ENCODE measurements around the gene CAMK2G. TPM values are rescaled to one million over a fixed set of nuclear protein-coding genes. Genes with fewer than 3 reads are reported as not detected.

The CAMK2G gene
- total RNA-seq, 6 experiments from 2014 or later = 8.3 to 10.7 (median 9.4) TPM

DNA sequence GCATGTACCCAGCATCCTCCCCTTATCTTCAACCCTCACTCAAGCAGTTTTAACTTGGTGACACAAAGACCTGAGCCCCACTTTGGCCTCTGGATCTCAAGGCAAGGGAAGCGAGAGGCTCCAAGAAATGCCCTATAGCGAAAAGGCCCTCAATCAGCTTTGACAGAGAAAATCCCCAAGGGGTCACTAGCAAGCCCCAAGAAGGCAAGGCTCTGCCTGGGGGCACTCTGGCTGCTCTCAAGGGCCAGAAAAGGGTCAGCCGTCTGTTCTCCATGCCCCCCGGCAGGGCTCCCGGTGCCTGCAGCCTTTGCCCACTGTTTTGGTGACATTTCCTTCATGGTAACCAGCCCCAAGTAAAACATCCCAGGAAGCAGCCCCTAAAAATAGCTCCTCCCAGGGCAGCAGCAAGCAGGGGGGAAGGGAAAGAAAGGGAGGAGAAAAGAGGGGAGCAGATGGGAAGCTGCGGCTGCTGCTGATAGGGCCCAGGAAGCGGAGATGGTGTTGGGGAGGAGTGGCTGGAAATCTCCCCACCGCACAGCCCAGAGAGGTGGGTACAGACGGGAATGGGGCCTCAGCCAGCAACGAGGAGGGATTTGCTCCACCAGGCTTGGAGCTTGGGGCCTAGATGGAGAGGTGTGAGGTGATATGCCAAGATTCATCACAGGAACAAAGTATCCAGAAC, 7.1 kb downstream of the CAMK2G start:
- TF ChIP-seq, protein P1, sequence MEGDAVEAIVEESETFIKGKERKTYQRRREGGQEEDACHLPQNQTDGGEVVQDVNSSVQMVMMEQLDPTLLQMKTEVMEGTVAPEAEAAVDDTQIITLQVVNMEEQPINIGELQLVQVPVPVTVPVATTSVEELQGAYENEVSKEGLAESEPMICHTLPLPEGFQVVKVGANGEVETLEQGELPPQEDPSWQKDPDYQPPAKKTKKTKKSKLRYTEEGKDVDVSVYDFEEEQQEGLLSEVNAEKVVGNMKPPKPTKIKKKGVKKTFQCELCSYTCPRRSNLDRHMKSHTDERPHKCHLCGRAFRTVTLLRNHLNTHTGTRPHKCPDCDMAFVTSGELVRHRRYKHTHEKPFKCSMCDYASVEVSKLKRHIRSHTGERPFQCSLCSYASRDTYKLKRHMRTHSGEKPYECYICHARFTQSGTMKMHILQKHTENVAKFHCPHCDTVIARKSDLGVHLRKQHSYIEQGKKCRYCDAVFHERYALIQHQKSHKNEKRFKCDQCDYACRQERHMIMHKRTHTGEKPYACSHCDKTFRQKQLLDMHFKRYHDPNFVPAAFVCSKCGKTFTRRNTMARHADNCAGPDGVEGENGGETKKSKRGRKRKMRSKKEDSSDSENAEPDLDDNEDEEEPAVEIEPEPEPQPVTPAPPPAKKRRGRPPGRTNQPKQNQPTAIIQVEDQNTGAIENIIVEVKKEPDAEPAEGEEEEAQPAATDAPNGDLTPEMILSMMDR (IDR thresholded peaks at IDR 0.05) = no peak
- no peak for TF ChIP-seq POLR2A (IDR thresholded peaks at IDR 0.05)
- no peak for ATAC-seq
- Histone ChIP-seq H3K36me3 (peaks cover 0 to 5% (median 0%) of the 10 kb centered on the region in 4 donors), H3K9me3 (no peaks in the 10 kb centered on the region), H3K27me3 (no peaks in the 10 kb centered on the region), H3K4me1 (peaks cover 0 to 14% (median 0%) of the 10 kb centered on the region in 4 donors), H3K27ac (peak overlapping the region in 2 of 3 donors; percentile 5 to 57), H3K4me3 (no peak overlapping the region)
- DNase-seq = no peak
- 75% methylated on average over 4 of the region's 10 CpGs for WGBS (ENCODE audit: insufficient coverage, low coverage, low lambda C conversion rate, missing lambda C conversion rate)
- intact Hi-C loops (cut with DNase I) = no loop called here

- Histone ChIP-seq H3K27me3 (no peaks in the 10 kb centered on the region), H3K4me3 (no peak overlapping the region), H3K4me1 (peaks cover 0 to 8% (median 0%) of the 10 kb centered on the region in 4 donors), H3K9me3 (no peaks in the 10 kb centered on the region), H3K36me3 (peaks cover 0 to 5% (median 0%) of the 10 kb centered on the region in 4 donors), H3K27ac (peak overlapping the region in 2 of 3 donors; percentile 5 to 57)
- WGBS (ENCODE audit: insufficient coverage, low coverage, low lambda C conversion rate, missing lambda C conversion rate) = 100% methylated on average over 2 of the region's 7 CpGs
- TF ChIP-seq, protein P1 (IDR thresholded peaks at IDR 0.05) = no peak
- TF ChIP-seq POLR2A (IDR thresholded peaks at IDR 0.05) = no peak
- intact Hi-C loops (cut with DNase I) = no loop called here
- no peak for ATAC-seq
- no peak for DNase-seq
Measured at GRCh38 chr10:73866621-73867020, 7.7 kb downstream of the CAMK2G start.

GRCh38 chr10:73865459-73866442, 8.6 kb downstream of the CAMK2G start:
- H3K36me3 ChIP-seq = peaks cover 0 to 5% (median 0%) of the 10 kb centered on the region in 4 donors
- H3K27ac ChIP-seq = peak overlapping the region in 2 of 3 donors; percentile 29 to 57
- WGBS (ENCODE audit: insufficient coverage, low coverage, low lambda C conversion rate, missing lambda C conversion rate) = 70% methylated on average over 6 of the region's 11 CpGs
- ATAC-seq (peak; percentile 68 to 82 (median 74)), DNase-seq (peak in 2 of 3 donors; percentile 59 to 78)
- no peaks in the 10 kb centered on the region for H3K4me1 ChIP-seq
- TF ChIP-seq, protein P1 (IDR thresholded peaks at IDR 0.05) = no peak
- no peak for TF ChIP-seq POLR2A (IDR thresholded peaks at IDR 0.05)
- H3K9me3 ChIP-seq = no peaks in the 10 kb centered on the region
- H3K4me3 ChIP-seq = no peak overlapping the region
- H3K27me3 ChIP-seq = no peaks in the 10 kb centered on the region
- intact Hi-C loops (cut with DNase I) = no loop called here

DNA sequence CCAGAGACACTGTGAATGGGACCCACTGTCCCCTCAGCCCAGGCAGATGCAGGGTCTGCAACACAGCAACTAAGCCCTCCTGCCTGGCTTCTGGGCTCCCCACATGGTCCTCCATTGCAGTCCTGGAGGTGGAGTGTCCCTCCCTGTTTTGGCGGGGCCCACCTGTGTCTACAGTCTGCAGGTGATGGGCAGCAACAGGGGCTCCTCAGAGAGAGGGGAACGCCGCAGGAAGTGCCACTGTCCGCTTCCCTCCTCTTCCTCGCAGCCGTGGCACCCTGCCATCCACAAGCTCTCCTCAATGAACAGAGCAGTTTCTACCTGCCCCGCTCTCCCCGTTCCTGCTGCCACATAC, 9.3 kb downstream of the CAMK2G start:
- ATAC-seq (no peak), DNase-seq (no peak)
- no peak for TF ChIP-seq POLR2A (IDR thresholded peaks at IDR 0.05)
- TF ChIP-seq, protein P1 (IDR thresholded peaks at IDR 0.05) = no peak
- Histone ChIP-seq H3K4me1 (no peaks in the 10 kb centered on the region), H3K27ac (peak overlapping the region in 1 of 3 donors; percentile 29), H3K9me3 (no peaks in the 10 kb centered on the region), H3K27me3 (no peaks in the 10 kb centered on the region), H3K36me3 (peaks cover 0 to 11% (median 0%) of the 10 kb centered on the region in 4 donors), H3K4me3 (no peak overlapping the region)
- WGBS (ENCODE audit: insufficient coverage, low coverage, low lambda C conversion rate, missing lambda C conversion rate) = 75% methylated on average over 4 of the region's 8 CpGs
- intact Hi-C loops (cut with DNase I) = no loop called here

Data from right lobe of liver (tissue), 6 donors.